IMR-90 (cell line): ENCODE results near the gene TMEM271. TPM values are rescaled to one million over a fixed set of nuclear protein-coding genes. Genes with fewer than 3 reads are reported as not detected.

Source experiments
- ATAC-seq: fragments of 200-7000 bp; cut with Tn5 transposase; 2 replicates; pipeline ENCODE4 v1.9.1; 2020; ENCODE audit warnings: low read depth, mild to moderate bottlenecking, moderate library complexity
- BruUV-seq: library from RNA; stranded (reverse); fragments of 400-500 nt; replicated peaks from 2 replicates; lab custom pipeline; 2021; lab: Mats Ljungman, UMichigan
- CTCF ChIA-PET: fragments of 300-600 bp; formaldehyde crosslinking; extraction: SDS; loops from one replicate; lab custom pipeline; 2021; ENCODE audit warnings: antibody characterized with exemption; lab: Yijun Ruan, JAX
- POLR2A ChIA-PET: fragments of 300-600 bp; sonication (Branson Sonifier 250); formaldehyde crosslinking; loops from one replicate; lab custom pipeline; 2022; ENCODE audit warnings: antibody characterized with exemption; ENCODE audit not compliant: unreplicated experiment; lab: Charles Lee
- DNase-seq: peaks from one replicate; pipeline ENCODE4 v3.0.0; 2013
- H2AFZ ChIP-seq: replicated peaks from 2 replicates; pipeline ENCODE3; 2013; ENCODE audit warnings: low read length, mild to moderate bottlenecking; ENCODE audit not compliant: poor library complexity
- H2AK5ac ChIP-seq: 2 replicates; pipeline ENCODE4 v1.6.1; 2013; ENCODE audit warnings: low read depth, low read length, inconsistent platforms
- H2AK9ac ChIP-seq: replicated peaks from 2 replicates; pipeline ENCODE3; 2013; ENCODE audit warnings: mild to moderate bottlenecking, low read depth, low read length, moderate library complexity; ENCODE audit not compliant: poor library complexity
- H2BK120ac ChIP-seq: 2 replicates; pipeline ENCODE4 v1.6.1; 2013; ENCODE audit warnings: low read depth, low read length, inconsistent platforms
- H2BK15ac ChIP-seq: 3 replicates; pipeline ENCODE4 v1.6.1; 2013; ENCODE audit warnings: low read depth, low read length, inconsistent platforms
- H2BK20ac ChIP-seq: 2 replicates; pipeline ENCODE4 v1.6.1; 2013; ENCODE audit warnings: low read depth, mild to moderate bottlenecking, inconsistent platforms, low read length, moderate library complexity
- H2BK5ac ChIP-seq: 2 replicates; pipeline ENCODE4 v1.6.1; 2013; ENCODE audit warnings: mild to moderate bottlenecking, low read depth, low read length, inconsistent platforms; ENCODE audit not compliant: poor library complexity, severe bottlenecking
- H3K14ac ChIP-seq: replicated peaks from 2 replicates; pipeline ENCODE4 v1.6.1; 2013; ENCODE audit warnings: low read depth, low read length, inconsistent platforms
- H3K18ac ChIP-seq: 2 replicates; pipeline ENCODE4 v1.6.1; 2013; ENCODE audit warnings: low read depth, low read length, control low read depth
- H3K23ac ChIP-seq: 2 replicates; pipeline ENCODE4 v1.6.1; 2013; ENCODE audit warnings: low read depth, low read length, inconsistent platforms
- H3K27ac ChIP-seq: 2 replicates; pipeline ENCODE4 v1.5.1; 2013; ENCODE audit warnings: mild to moderate bottlenecking, control low read depth, low read length; ENCODE audit not compliant: insufficient read depth
- H3K27me3 ChIP-seq: 2 replicates; pipeline ENCODE4 v1.6.1; 2013; ENCODE audit warnings: low read length; ENCODE audit not compliant: control insufficient read depth, insufficient read depth
- H3K36me3 ChIP-seq: 2 replicates; pipeline ENCODE4 v1.6.1; 2013; ENCODE audit warnings: low read length, mixed read lengths; ENCODE audit not compliant: control insufficient read depth, insufficient read depth
- H3K4ac ChIP-seq: 2 replicates; pipeline ENCODE4 v1.6.1; 2013; ENCODE audit warnings: low read depth, low read length, inconsistent platforms
- H3K4me1 ChIP-seq: 2 replicates; pipeline ENCODE4 v1.6.1; 2013; ENCODE audit warnings: low read length, mixed read lengths; ENCODE audit not compliant: control insufficient read depth, insufficient read depth
- H3K4me2 ChIP-seq: 2 replicates; pipeline ENCODE4 v1.6.1; 2013; ENCODE audit warnings: low read depth, mild to moderate bottlenecking, control low read depth, low read length, moderate library complexity
- H3K4me3 ChIP-seq: 2 replicates; pipeline ENCODE4 v1.5.1; 2013; ENCODE audit warnings: low read depth, mild to moderate bottlenecking, control low read depth, low read length, moderate library complexity; ENCODE audit not compliant: insufficient read depth
- H3K56ac ChIP-seq: 2 replicates; pipeline ENCODE4 v1.6.1; 2013; ENCODE audit warnings: low read length, inconsistent platforms; ENCODE audit not compliant: insufficient read depth; ENCODE audit errors: extremely low read depth
- H3K79me1 ChIP-seq, 2 experiments: 2 replicates each; pipeline ENCODE4 v1.6.1; 2013; ENCODE audit warnings: low read length in 2 of 2, inconsistent platforms in 1 of 2, low read depth in 1 of 2
- H3K9ac ChIP-seq: 2 replicates; pipeline ENCODE4 v1.6.1; 2013; ENCODE audit warnings: low read depth, low read length, control low read depth
- H3K9me1 ChIP-seq: 2 replicates; pipeline ENCODE4 v1.6.1; 2013; ENCODE audit warnings: low read length, inconsistent platforms; ENCODE audit not compliant: insufficient read depth
- H3K9me3 ChIP-seq: 2 replicates; pipeline ENCODE4 v1.6.1; 2013; ENCODE audit warnings: low read length; ENCODE audit not compliant: control insufficient read depth, insufficient read depth
- H4K20me1 ChIP-seq: 2 replicates; pipeline ENCODE4 v1.6.1; 2013; ENCODE audit warnings: low read length, inconsistent platforms; ENCODE audit not compliant: insufficient read depth
- H4K5ac ChIP-seq: 2 replicates; pipeline ENCODE4 v1.6.1; 2013; ENCODE audit warnings: mild to moderate bottlenecking, low read depth, low read length, control low read depth
- H4K8ac ChIP-seq, 2 experiments: 2 replicates each; pipeline ENCODE4 v1.6.1; 2013; ENCODE audit warnings: low read depth in 2 of 2, low read length in 2 of 2, control low read depth in 1 of 2, inconsistent platforms in 1 of 2
- H4K91ac ChIP-seq: 2 replicates; pipeline ENCODE4 v1.6.1; 2013; ENCODE audit warnings: low read depth, low read length, inconsistent platforms; ENCODE audit not compliant: insufficient read depth
- FOS ChIP-seq: fragments of 150-350 bp; IDR thresholded peaks from 2 replicates; pipeline ENCODE4 v1.6.1; 2016; ENCODE audit warnings: low read depth, low read length
- MAFK ChIP-seq: IDR thresholded peaks from 2 replicates; pipeline ENCODE4 v1.6.1; 2012; ENCODE audit warnings: low read depth, low read length, improper control_type of control experiment
- MAZ ChIP-seq: IDR thresholded peaks from 2 replicates; pipeline ENCODE4 v1.6.1; 2012; ENCODE audit warnings: low read depth, mild to moderate bottlenecking, low read length, improper control_type of control experiment, moderate library complexity, borderline replicate concordance
- RAD21 ChIP-seq: IDR thresholded peaks from 2 replicates; pipeline ENCODE4 v1.6.1; 2012; ENCODE audit warnings: low read length, improper control_type of control experiment
- WGBS, 2 experiments: methylation state at CpG; one replicate each; pipeline versions ENCODE4 v1.1.5 to v1.1.7; 2013; ENCODE audit warnings: missing lambda C conversion rate in 2 of 2; ENCODE audit not compliant: insufficient read length in 1 of 2; ENCODE audit errors: extremely low coverage in 2 of 2; 5-methylcytosine and 5-hydroxymethylcytosine counted together
- dilution Hi-C: fragments of 300-500 bp; cut with HindIII; formaldehyde crosslinking; loops from one replicate; pipeline ENCODE4 v1.14.3; 2018; ENCODE audit warnings: low sequenced_read_pairs; ENCODE audit not compliant: unreplicated experiment
- in situ Hi-C: fragments of 300-500 bp; cut with MboI; formaldehyde crosslinking; loops from 3 replicates; pipeline ENCODE4 v1.14.3; 2019; ENCODE audit warnings: low sequenced_read_pairs, inconsistent platforms, mixed read lengths
- intact Hi-C: fragments of 100-400 bp; cut with micrococcal nuclease; formaldehyde crosslinking; loops from 2 replicates; pipeline ENCODE4 v1.10.0; 2022
- polyA plus RNA-seq, 3 experiments: library from polyadenylated mRNA; depleted of rRNA; stranded (reverse); fragments of >200 nt; gene quantifications; 2 replicates each; pipeline ENCODE4 v1.2.3, GENCODE V29; 2012; ENCODE audit warnings: low replicate concordance in 1 of 3
- total RNA-seq: library from RNA; depleted of rRNA; stranded (reverse); fragments of >200 nt; gene quantifications from 2 replicates; pipeline ENCODE4 v1.2.3, GENCODE V29; 2012

TMEM271 gene
- total and polyA plus RNA-seq, 2 of the 4 experiments (the other 2 are of a cell fraction), result not detected

GRCh38 chr4:600166-600565, 24.1 kb upstream of the TMEM271 start:
- Histone ChIP-seq H3K9ac (no peak overlapping the region), H3K9me3 (peaks cover 6% of the 10 kb centered on the region; the same call in 1 of the 2 replicates), H3K18ac (no peak overlapping the region), H4K20me1 (no peaks in the 10 kb centered on the region), H3K9me1 (no peaks in the 10 kb centered on the region), H2AK5ac (no peak overlapping the region), H3K23ac (no peak overlapping the region), H2AFZ (no peak overlapping the region), H4K5ac (no peak overlapping the region), H3K14ac (no peak overlapping the region), H4K91ac (no peak overlapping the region), H2BK20ac (no peak overlapping the region), H2AK9ac (no peak overlapping the region), H3K4ac (no peak overlapping the region), H3K79me1 (no peaks in the 10 kb centered on the region), H3K27me3 (no peaks in the 10 kb centered on the region), H4K8ac (no peak overlapping the region), H3K4me1 (no peaks in the 10 kb centered on the region), H2BK5ac (no peak overlapping the region), H2BK120ac (no peak overlapping the region), H3K4me2 (no peak overlapping the region), H3K4me3 (no peak overlapping the region), H2BK15ac (no peak overlapping the region), H3K27ac (no peak overlapping the region), H3K36me3 (no peaks in the 10 kb centered on the region), H3K56ac (no peak overlapping the region)
- no peak for TF ChIP-seq MAZ
- no peak for TF ChIP-seq MAFK
- TF ChIP-seq RAD21, result no peak
- no peak for TF ChIP-seq FOS
- in situ Hi-C loops (no loop called here), dilution Hi-C loops (no loop called here), intact Hi-C loops (no loop called here)
- POLR2A ChIA-PET, result no interaction called here
- CTCF ChIA-PET, result no interaction called here
- 75% methylated on average over 2 of the region's 6 CpGs; no CpG with 5 or more reads in 1 of the 2 experiments for WGBS, 2 experiments
- ATAC-seq, result no peak
- no TSS peak for BruUV-seq
- no peak for DNase-seq
